Heart left ventricle (tissue), 16 donors: ENCODE measurements around the gene GRIN2A. TPM values are rescaled to one million over a fixed set of nuclear protein-coding genes. Genes with fewer than 3 reads are reported as not detected.

ENCODE experiments used
- ATAC-seq, 4 donors: fragments of 200-7000 bp; cut with Tn5 transposase; one replicate each; pipeline ENCODE4 v1.9.1; 2020 to 2022; ENCODE audit warnings: moderate library complexity in 4 of 4, mild to moderate bottlenecking in 3 of 4, moderate number of reproducible peaks in 1 of 4
- DNase-seq, 5 donors: peaks; one replicate each; pipeline ENCODE4 v3.0.0-alpha.2; 2020
- H3K27ac ChIP-seq, 12 donors: fragments of 200-600 bp; sonication (generic) in 4 of 12; one replicate each; pipeline versions ENCODE4 v1.5.0 to v1.8.0; 2016 to 2022; ENCODE audit warnings: mild to moderate bottlenecking in 2 of 12
- H3K27me3 ChIP-seq, 9 donors: fragments of 200-600 bp; sonication (generic) in 2 of 9; one replicate each; pipeline versions ENCODE4 v1.5.1 to v1.8.0; 2016 to 2022; ENCODE audit warnings: mild to moderate bottlenecking in 3 of 9
- H3K36me3 ChIP-seq, 9 donors: fragments of 200-600 bp; sonication (generic) in 2 of 9; one replicate each; pipeline versions ENCODE4 v1.5.0 to v1.8.0; 2018 to 2022; ENCODE audit warnings: mild to moderate bottlenecking in 2 of 9
- H3K4me1 ChIP-seq, 12 donors: fragments of 200-600 bp; sonication (generic) in 4 of 12; one replicate each; pipeline versions ENCODE4 v1.5.0 to v1.8.0; 2016 to 2022; ENCODE audit warnings: mild to moderate bottlenecking in 3 of 12
- H3K4me3 ChIP-seq, 12 donors: fragments of 200-600 bp; sonication (generic) in 4 of 12; one replicate each; pipeline versions ENCODE4 v1.5.0 to v1.8.0; 2017 to 2022; ENCODE audit warnings: mild to moderate bottlenecking in 9 of 12, moderate library complexity in 4 of 12
- H3K9me3 ChIP-seq, 12 donors: fragments of 200-600 bp; sonication (generic) in 4 of 12; one replicate each; pipeline versions ENCODE4 v1.5.0 to v1.8.0; 2016 to 2022; ENCODE audit warnings: mild to moderate bottlenecking in 1 of 12
- POLR2A ChIP-seq, 2 donors: fragments of 450-650 bp; IDR thresholded peaks; one replicate each; pipeline ENCODE4 v1.6.1; 2017; ENCODE audit warnings: antibody characterized with exemption in 2 of 2, mild to moderate bottlenecking in 2 of 2, moderate library complexity in 2 of 2
- WGBS, 4 donors: extraction: QIAGEN DNeasy Blood & Tissue Kit in 2 of 4; methylation state at CpG; one replicate each; pipeline versions ENCODE4 v1.1.5 to v1.1.7; 2013 to 2018; 5-methylcytosine and 5-hydroxymethylcytosine counted together
- intact Hi-C, 10 donors: fragments of 100-400 bp; cut with DNase I; formaldehyde crosslinking; loops; one replicate each; pipeline versions ENCODE4 v1.11.1 to v1.14.2; 2022
- polyA plus RNA-seq, 2 donors: library from polyadenylated mRNA; stranded (reverse); fragments of 200-250 nt; gene quantifications; one replicate each; pipeline ENCODE4 v1.2.3, GENCODE V29; 2013
- total RNA-seq, 9 donors: library from RNA; depleted of rRNA in 2 of 9; stranded (reverse); fragments of >200 nt in 2 of 9; fragmentation: NEBNext Ultra II Directional in 3 of 9; extraction: Animal tissue kit (Norgen Biotek cat#: 25700) in 3 of 9; gene quantifications; one replicate each; pipeline versions ENCODE4 v1.1.0 to v1.2.4, GENCODE V29; 2016 to 2023
- TF ChIP-seq, protein P1 (sequence below), 12 donors: fragments of 200-600 bp; sonication (generic) in 4 of 12; IDR thresholded peaks; one replicate each; pipeline versions ENCODE4 v1.5.0 to v1.8.0; 2018 to 2022; ENCODE audit warnings: antibody characterized with exemption in 12 of 12, mild to moderate bottlenecking in 5 of 12
- donor health status: ischemic (EF 13 %, LVEDD 7.1; RV severe dilation, severe dysfunction).
- donor health status: healthy with polysubstance abuse.
- donor health status: DM: no; HTN: yes; CAD: no.
- donor health status: DM: no; HTN: no; CAD: no.
- donor health status: ischemic (EF 25% LVEDD 6.9; RV normal size, moderate dysfunction).
- donor health status: ischemic (EF 25% LVEDD 5.7; RV mildly dilated, moderate dysfunction).
- donor health status: healthy.
- donor health status: DM: yes; HTN: yes; CAD: no.
- donor health status: ischemic (EF 35%, LVEDD 5.7; RV mildly dilated, moderate dysfunction).
- donor health status: nonischemic (EF 11% LVEDD 7.7; RV severe dilation, severe dysfunction).
- donor health status: DM: yes; HTN: yes; CAD: no.
- donor health status: PGD.
- donor health status: ischemic (EF 29% LVEDD 5.4; RV normal size, mild dysfunction).
- donor health status: nonischemic (EF 23%, LVEDD 6.1; RV moderate dilation, normal function).

The GRIN2A gene
- total and polyA plus RNA-seq, 11 donors = 0.01 to 4.6 (median 2.6) TPM

DNA sequence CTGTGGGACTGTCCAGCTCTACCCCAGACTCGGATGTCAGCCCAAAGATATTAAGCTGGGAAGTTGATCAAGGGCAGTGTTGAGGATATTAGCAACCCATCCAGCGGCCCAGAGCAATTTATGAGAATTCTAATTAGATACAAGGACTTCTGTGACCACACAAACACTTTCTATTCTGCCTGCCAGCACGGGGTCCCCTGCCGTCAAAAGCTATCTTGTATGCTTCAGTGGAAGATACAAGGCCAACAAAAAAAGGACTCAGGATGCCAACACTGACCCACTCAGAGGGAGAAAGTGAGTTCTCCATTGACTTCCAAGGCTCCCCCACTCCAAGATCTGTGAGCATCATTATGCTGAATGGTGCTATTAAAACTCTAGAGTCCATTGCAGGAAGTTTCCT lies 390.7 kb downstream of the GRIN2A start:
- Histone ChIP-seq H3K27ac (no peak overlapping the region), H3K27me3 (no peaks in the 10 kb centered on the region), H3K4me1 (peaks cover 0 to 16% (median 3%) of the 10 kb centered on the region in 12 donors), H3K36me3 (no peaks in the 10 kb centered on the region), H3K4me3 (no peak overlapping the region), H3K9me3 (no peaks in the 10 kb centered on the region)
- DNase-seq (no peak), ATAC-seq (no peak)
- whole genome bisulfite sequencing, 4 donors = 55 to 82% (median 74%) methylated on average over 4 of the region's 4 CpGs
- intact Hi-C loops = no loop called here
- TF ChIP-seq POLR2A (IDR thresholded peaks at IDR 0.05) = no peak
- TF ChIP-seq, protein P1, sequence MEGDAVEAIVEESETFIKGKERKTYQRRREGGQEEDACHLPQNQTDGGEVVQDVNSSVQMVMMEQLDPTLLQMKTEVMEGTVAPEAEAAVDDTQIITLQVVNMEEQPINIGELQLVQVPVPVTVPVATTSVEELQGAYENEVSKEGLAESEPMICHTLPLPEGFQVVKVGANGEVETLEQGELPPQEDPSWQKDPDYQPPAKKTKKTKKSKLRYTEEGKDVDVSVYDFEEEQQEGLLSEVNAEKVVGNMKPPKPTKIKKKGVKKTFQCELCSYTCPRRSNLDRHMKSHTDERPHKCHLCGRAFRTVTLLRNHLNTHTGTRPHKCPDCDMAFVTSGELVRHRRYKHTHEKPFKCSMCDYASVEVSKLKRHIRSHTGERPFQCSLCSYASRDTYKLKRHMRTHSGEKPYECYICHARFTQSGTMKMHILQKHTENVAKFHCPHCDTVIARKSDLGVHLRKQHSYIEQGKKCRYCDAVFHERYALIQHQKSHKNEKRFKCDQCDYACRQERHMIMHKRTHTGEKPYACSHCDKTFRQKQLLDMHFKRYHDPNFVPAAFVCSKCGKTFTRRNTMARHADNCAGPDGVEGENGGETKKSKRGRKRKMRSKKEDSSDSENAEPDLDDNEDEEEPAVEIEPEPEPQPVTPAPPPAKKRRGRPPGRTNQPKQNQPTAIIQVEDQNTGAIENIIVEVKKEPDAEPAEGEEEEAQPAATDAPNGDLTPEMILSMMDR (IDR thresholded peaks at IDR 0.05) = no peak

DNA sequence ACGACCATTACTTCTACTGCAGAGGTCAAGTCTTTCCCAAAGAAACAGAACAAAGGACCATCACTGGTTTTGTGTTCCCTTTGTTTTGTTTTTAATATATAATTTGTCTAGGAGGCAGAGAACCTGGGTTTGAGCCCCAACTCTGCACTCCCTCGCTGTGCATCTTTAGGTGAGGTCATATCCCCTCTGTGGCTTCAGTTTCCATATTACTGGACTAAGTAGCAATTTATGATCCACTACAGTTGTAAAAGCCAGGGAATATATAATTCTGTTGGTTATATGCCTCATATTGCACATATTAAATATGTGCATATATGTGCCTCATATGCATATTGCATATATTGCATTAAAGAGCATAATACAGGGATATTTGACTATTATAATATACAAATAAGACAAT lies 392.0 kb downstream of the GRIN2A start:
- Histone ChIP-seq H3K27me3 (no peaks in the 10 kb centered on the region), H3K4me1 (peaks cover 0 to 11% (median 3%) of the 10 kb centered on the region in 12 donors), H3K9me3 (no peaks in the 10 kb centered on the region), H3K4me3 (no peak overlapping the region), H3K27ac (no peak overlapping the region), H3K36me3 (no peaks in the 10 kb centered on the region)
- intact Hi-C loops = no loop called here
- ATAC-seq (no peak), DNase-seq (no peak)
- no peak for TF ChIP-seq POLR2A (IDR thresholded peaks at IDR 0.05)
- TF ChIP-seq, protein P1 (IDR thresholded peaks at IDR 0.05) = no peak
- 83 to 97% (median 85%) methylated on average over 2 of the region's 2 CpGs for whole genome bisulfite sequencing, 4 donors

DNA sequence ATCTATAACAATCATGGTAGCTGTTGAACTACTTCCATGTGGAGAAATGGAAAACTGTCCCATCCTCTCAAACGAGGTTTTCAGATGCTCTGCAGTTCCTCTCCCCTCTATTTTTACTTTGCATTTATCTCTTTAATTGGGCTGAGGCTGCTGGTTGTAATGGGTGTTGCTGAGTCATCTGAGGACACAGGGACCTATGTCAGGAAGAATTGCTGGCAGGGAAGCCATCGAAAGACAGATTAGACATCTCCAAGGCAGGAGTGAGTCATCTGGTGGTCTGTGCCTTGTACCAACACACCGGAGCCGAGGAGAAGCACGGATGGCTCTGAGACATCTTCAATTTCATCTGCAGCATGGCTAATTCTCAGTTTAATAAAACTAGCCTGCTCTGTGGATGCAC lies 394.5 kb downstream of the GRIN2A start:
- WGBS, 4 donors = 16 to 39% (median 22%) methylated on average over 5 of the region's 5 CpGs
- ATAC-seq (peak in 3 of 4 donors; percentile 55 to 92 (median 89)), DNase-seq (peak in 2 of 5 donors; percentile 25 to 47)

DNA sequence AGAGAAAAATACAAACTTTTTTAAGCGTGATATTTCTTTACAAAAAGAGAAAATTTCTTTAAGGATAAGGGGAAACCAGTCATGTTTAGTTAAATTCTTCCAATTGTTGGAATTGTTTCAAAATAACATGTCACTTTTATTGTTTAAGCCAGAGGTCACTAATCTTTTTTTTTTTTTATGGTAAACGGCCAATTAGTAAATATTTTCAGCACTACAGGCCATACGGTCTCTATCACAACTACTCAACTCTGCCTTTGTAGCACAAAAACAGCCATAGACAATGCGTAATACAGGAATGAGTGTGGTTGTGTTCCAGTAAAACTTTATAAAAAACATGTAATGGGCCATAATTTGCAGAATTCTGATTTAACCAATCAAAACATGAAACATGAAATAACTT lies 401.4 kb downstream of the GRIN2A start:
- no peaks in the 10 kb centered on the region for H3K36me3 ChIP-seq
- no peak for TF ChIP-seq POLR2A (IDR thresholded peaks at IDR 0.05)
- TF ChIP-seq, protein P1 (IDR thresholded peaks at IDR 0.05) = no peak
- peaks cover 0 to 14% (median 2%) of the 10 kb centered on the region in 12 donors for H3K4me1 ChIP-seq
- H3K9me3 ChIP-seq = no peaks in the 10 kb centered on the region
- no peak overlapping the region for H3K27ac ChIP-seq
- H3K27me3 ChIP-seq = no peaks in the 10 kb centered on the region
- no peak overlapping the region for H3K4me3 ChIP-seq
- 58 to 70% (median 63%) methylated on average over 4 of the region's 4 CpGs for WGBS, 4 donors
- intact Hi-C loops = no loop called here
- ATAC-seq (no peak), DNase-seq (no peak)

More for the DNA sequence above, 394.5 kb downstream of the GRIN2A start:
- peak overlapping the region in 2 of 12 donors; percentile 8 to 46 for H3K27ac ChIP-seq
- no peak overlapping the region for H3K4me3 ChIP-seq
- H3K36me3 ChIP-seq = no peaks in the 10 kb centered on the region
- H3K4me1 ChIP-seq = peaks cover 0 to 14% (median 4%) of the 10 kb centered on the region in 12 donors
- H3K27me3 ChIP-seq = no peaks in the 10 kb centered on the region
- no peaks in the 10 kb centered on the region for H3K9me3 ChIP-seq
- TF ChIP-seq POLR2A (IDR thresholded peaks at IDR 0.05) = no peak
- TF ChIP-seq, protein P1 (IDR thresholded peaks at IDR 0.05) = no peak
- intact Hi-C loops = no loop called here
